Measurements from ENCODE around the gene ZNF69. TPM values are rescaled to one million over a fixed set of nuclear protein-coding genes. Genes with fewer than 3 reads are reported as not detected.
"Not testable (repeated sequence)": the region's sequence is repeated elsewhere in the genome, so short reads cannot be mapped to it uniquely, and the experiment has no call there.

The ZNF69 gene
- total and polyA plus RNA-seq, 2 donors (not counting 1 experiment from before 2014, with no cell fraction given): 0.92 to 2.1 TPM

GRCh38 chr19:11902228-11902627 is 14.6 kb downstream of the ZNF69 start:
- Mint-ChIP-seq H3K9me3 (ENCODE audit: insufficient read depth) (peaks cover 13% of the 10 kb centered on the region), H3K27me3 (no peaks in the 10 kb centered on the region), H3K4me1 (no peaks in the 10 kb centered on the region), H3K4me3 (no peak overlapping the region), H3K27ac (no peak overlapping the region)
- H3K36me3 ChIP-seq (replicated peaks in 1 of 2; ENCODE audit: control extremely low read depth in 1 of 2, control insufficient read depth in 1 of 2, extremely low read depth in 1 of 2, insufficient read depth in 2 of 2, low read length in 1 of 2): peaks cover 0 to 14% of the 10 kb centered on the region in 2 experiments
- H3K27ac ChIP-seq (ENCODE audit: low read length in 2 of 2): no peak overlapping the region
- no CpG with 5 or more reads among the region's 3 CpGs for WGBS (ENCODE audit: insufficient coverage)
- H3K9ac ChIP-seq (ENCODE audit: low read length): no peak overlapping the region
- no peak overlapping the region for H3K4me2 ChIP-seq (replicated peaks; ENCODE audit: low read depth, low read length, poor library complexity, severe bottlenecking)
- H3K4me3 ChIP-seq (ENCODE audit: control extremely low read depth in 1 of 5, extremely low read depth in 1 of 5, insufficient read depth in 1 of 5, low read depth in 2 of 5, low read length in 4 of 5): no peak overlapping the region
- no peaks in the 10 kb centered on the region for H3K27me3 ChIP-seq (replicated peaks in 1 of 4; ENCODE audit: control extremely low read depth in 1 of 4, control insufficient read depth in 3 of 4, insufficient read depth in 4 of 4, low read length in 3 of 4)
- ATAC-seq (ENCODE audit: low read depth) (no peak), DNase-seq (no peak)
- H3K9me3 ChIP-seq (ENCODE audit: control extremely low read depth in 1 of 3, control insufficient read depth in 2 of 3, insufficient read depth in 1 of 3, low read length in 2 of 3): peaks cover 5 to 36% (median 24%) of the 10 kb centered on the region in 3 donors
- no peak overlapping the region for H2AFZ ChIP-seq (ENCODE audit: insufficient read depth, low read depth, low read length, poor library complexity, severe bottlenecking)
- TF ChIP-seq, protein P1, sequence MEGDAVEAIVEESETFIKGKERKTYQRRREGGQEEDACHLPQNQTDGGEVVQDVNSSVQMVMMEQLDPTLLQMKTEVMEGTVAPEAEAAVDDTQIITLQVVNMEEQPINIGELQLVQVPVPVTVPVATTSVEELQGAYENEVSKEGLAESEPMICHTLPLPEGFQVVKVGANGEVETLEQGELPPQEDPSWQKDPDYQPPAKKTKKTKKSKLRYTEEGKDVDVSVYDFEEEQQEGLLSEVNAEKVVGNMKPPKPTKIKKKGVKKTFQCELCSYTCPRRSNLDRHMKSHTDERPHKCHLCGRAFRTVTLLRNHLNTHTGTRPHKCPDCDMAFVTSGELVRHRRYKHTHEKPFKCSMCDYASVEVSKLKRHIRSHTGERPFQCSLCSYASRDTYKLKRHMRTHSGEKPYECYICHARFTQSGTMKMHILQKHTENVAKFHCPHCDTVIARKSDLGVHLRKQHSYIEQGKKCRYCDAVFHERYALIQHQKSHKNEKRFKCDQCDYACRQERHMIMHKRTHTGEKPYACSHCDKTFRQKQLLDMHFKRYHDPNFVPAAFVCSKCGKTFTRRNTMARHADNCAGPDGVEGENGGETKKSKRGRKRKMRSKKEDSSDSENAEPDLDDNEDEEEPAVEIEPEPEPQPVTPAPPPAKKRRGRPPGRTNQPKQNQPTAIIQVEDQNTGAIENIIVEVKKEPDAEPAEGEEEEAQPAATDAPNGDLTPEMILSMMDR (IDR thresholded peaks at IDR 0.05): no peak
- no peak for TF ChIP-seq EZH2 (IDR thresholded peaks at IDR 0.05; ENCODE audit: borderline replicate concordance, insufficient read depth, low read depth, low read length, poor library complexity, severe bottlenecking)
- ChIA-PET CTCF (no interaction called here), POLR2A (no interaction called here)
- H3K79me2 ChIP-seq (ENCODE audit: control insufficient read depth, insufficient read depth, low read length): no peaks in the 10 kb centered on the region
- intact Hi-C loops (cut with micrococcal nuclease): no loop called here
- H3K4me1 ChIP-seq (ENCODE audit: control insufficient read depth in 2 of 2, insufficient read depth in 2 of 2, low read length in 2 of 2): no peaks in the 10 kb centered on the region
- H4K20me1 ChIP-seq (ENCODE audit: control insufficient read depth, insufficient read depth, low read length, poor library complexity, severe bottlenecking): no peaks in the 10 kb centered on the region

DNA sequence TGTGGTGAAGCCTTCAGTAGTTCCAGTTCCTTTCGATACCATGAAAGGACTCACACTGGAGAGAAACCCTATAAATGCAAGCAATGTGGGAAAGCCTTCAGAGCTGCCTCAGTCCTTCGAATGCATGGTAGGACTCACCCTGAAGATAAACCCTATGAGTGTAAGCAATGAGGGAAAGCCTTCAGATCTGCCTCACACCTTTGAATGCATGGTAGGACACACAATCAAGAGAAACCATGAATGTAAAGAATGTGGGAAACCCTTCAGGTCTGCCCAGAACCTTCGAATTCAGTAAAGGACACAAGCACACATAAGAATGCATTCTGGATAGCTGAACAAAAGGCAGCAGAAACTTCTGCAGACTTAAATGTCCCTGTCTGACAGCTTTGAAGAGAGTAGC is 18.3 kb downstream of the ZNF69 start:
- intact Hi-C loops (cut with micrococcal nuclease): no loop called here
- DNase-seq (no peak), ATAC-seq (ENCODE audit: low read depth) (no peak)
- Histone ChIP-seq H3K36me3 (replicated peaks in 1 of 2; ENCODE audit: control extremely low read depth in 1 of 2, control insufficient read depth in 1 of 2, extremely low read depth in 1 of 2, insufficient read depth in 2 of 2, low read length in 1 of 2) (peaks cover 0 to 14% of the 10 kb centered on the region in 2 experiments), H3K79me2 (ENCODE audit: control insufficient read depth, insufficient read depth, low read length) (no peaks in the 10 kb centered on the region), H3K4me1 (ENCODE audit: control insufficient read depth in 2 of 2, insufficient read depth in 2 of 2, low read length in 2 of 2) (no peaks in the 10 kb centered on the region), H3K9me3 (ENCODE audit: control extremely low read depth in 1 of 3, control insufficient read depth in 2 of 3, insufficient read depth in 1 of 3, low read length in 2 of 3) (peaks cover 5 to 30% (median 26%) of the 10 kb centered on the region in 3 donors), H3K27ac (ENCODE audit: low read length in 2 of 2) (no peak overlapping the region), H3K4me3 (ENCODE audit: control extremely low read depth in 1 of 5, extremely low read depth in 1 of 5, insufficient read depth in 1 of 5, low read depth in 2 of 5, low read length in 4 of 5) (peak overlapping the region in 1 of 5 experiments; percentile 1), H3K9ac (ENCODE audit: low read length) (no peak overlapping the region), H3K27me3 (replicated peaks in 1 of 4; ENCODE audit: control extremely low read depth in 1 of 4, control insufficient read depth in 3 of 4, insufficient read depth in 4 of 4, low read length in 3 of 4) (no peaks in the 10 kb centered on the region), H2AFZ (ENCODE audit: insufficient read depth, low read depth, low read length, poor library complexity, severe bottlenecking) (no peak overlapping the region), H4K20me1 (ENCODE audit: control insufficient read depth, insufficient read depth, low read length, poor library complexity, severe bottlenecking) (no peaks in the 10 kb centered on the region), H3K4me2 (replicated peaks; ENCODE audit: low read depth, low read length, poor library complexity, severe bottlenecking) (no peak overlapping the region)
- peaks cover 13% of the 10 kb centered on the region for H3K9me3 Mint-ChIP-seq (ENCODE audit: insufficient read depth)
- no peaks in the 10 kb centered on the region for H3K27me3 Mint-ChIP-seq
- 93% methylated on average over 3 of the region's 3 CpGs for WGBS (ENCODE audit: insufficient coverage)
- CTCF ChIA-PET: interaction anchor here (1.3 kb wide), 1 partner anchor 94 kb away, joined by 3 read pairs; no protein-coding TSS in a partner anchor
- TF ChIP-seq, protein P1 (IDR thresholded peaks at IDR 0.05): no peak
- no peak for TF ChIP-seq EZH2 (IDR thresholded peaks at IDR 0.05; ENCODE audit: borderline replicate concordance, insufficient read depth, low read depth, low read length, poor library complexity, severe bottlenecking)
- H3K4me1 Mint-ChIP-seq: no peaks in the 10 kb centered on the region
- no peak overlapping the region for H3K27ac Mint-ChIP-seq
- POLR2A ChIA-PET: no interaction called here
- no peak overlapping the region for H3K4me3 Mint-ChIP-seq

DNA sequence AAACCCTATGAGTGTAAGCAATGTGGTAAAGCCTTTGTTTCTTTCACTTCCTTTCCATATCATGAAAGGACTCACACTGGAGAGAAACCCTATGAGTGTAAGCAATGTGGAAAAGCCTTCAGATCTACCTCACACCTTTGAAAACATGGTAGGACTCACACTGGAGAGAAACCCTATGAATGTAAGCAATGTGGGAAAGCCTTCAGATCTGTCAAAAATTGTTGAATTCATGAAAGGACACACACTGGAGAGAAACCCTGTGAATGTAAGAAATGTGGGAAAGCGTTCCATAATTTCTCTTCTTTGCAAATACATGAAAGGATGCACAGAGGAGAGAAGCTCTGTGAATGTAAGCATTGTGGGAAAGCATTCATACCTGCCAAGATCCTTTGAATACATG is 24.4 kb downstream of the ZNF69 start:
- DNase-seq; H2AFZ ChIP-seq (ENCODE audit: insufficient read depth, low read depth, low read length, poor library complexity, severe bottlenecking); CTCF ChIA-PET; H3K27ac Mint-ChIP-seq; H3K4me1 Mint-ChIP-seq; H3K4me1 ChIP-seq (ENCODE audit: control insufficient read depth in 2 of 2, insufficient read depth in 2 of 2, low read length in 2 of 2); H3K27me3 Mint-ChIP-seq; H3K9ac ChIP-seq (ENCODE audit: low read length); H3K79me2 ChIP-seq (ENCODE audit: control insufficient read depth, insufficient read depth, low read length); H3K27ac ChIP-seq (ENCODE audit: low read length in 2 of 2); POLR2A ChIA-PET; intact Hi-C loops (cut with micrococcal nuclease); H4K20me1 ChIP-seq (ENCODE audit: control insufficient read depth, insufficient read depth, low read length, poor library complexity, severe bottlenecking); H3K9me3 Mint-ChIP-seq (ENCODE audit: insufficient read depth); H3K4me3 ChIP-seq (ENCODE audit: control extremely low read depth in 1 of 5, extremely low read depth in 1 of 5, insufficient read depth in 1 of 5, low read depth in 2 of 5, low read length in 4 of 5); H3K36me3 ChIP-seq (replicated peaks in 1 of 2; ENCODE audit: control extremely low read depth in 1 of 2, control insufficient read depth in 1 of 2, extremely low read depth in 1 of 2, insufficient read depth in 2 of 2, low read length in 1 of 2); H3K4me3 Mint-ChIP-seq; ATAC-seq (ENCODE audit: low read depth); H3K4me2 ChIP-seq (replicated peaks; ENCODE audit: low read depth, low read length, poor library complexity, severe bottlenecking); H3K27me3 ChIP-seq (replicated peaks in 1 of 4; ENCODE audit: control extremely low read depth in 1 of 4, control insufficient read depth in 3 of 4, insufficient read depth in 4 of 4, low read length in 3 of 4): not testable (repeated sequence)
- H3K9me3 ChIP-seq (ENCODE audit: control extremely low read depth in 1 of 3, control insufficient read depth in 2 of 3, insufficient read depth in 1 of 3, low read length in 2 of 3): peaks cover under 1 to 20% (median 14%) of the 10 kb centered on the region in 3 donors
- no CpG with 5 or more reads among the region's 1 CpG for WGBS (ENCODE audit: insufficient coverage)

Measured in B cell (primary cell).